Muscle of back (tissue), 11 donors: ENCODE data around the gene SDE2. TPM values are rescaled to one million over a fixed set of nuclear protein-coding genes. Genes with fewer than 3 reads are reported as not detected.
"Not testable (repeated sequence)": the region's sequence is repeated elsewhere in the genome, so short reads cannot be mapped to it uniquely, and the experiment has no call there.

ENCODE experiments used
- DNase-seq, 3 donors: peaks; one replicate each; pipeline versions ENCODE4 v3.0.0 to v3.0.0-alpha.2; 2013
- polyA plus RNA-seq, 10 donors: library from polyadenylated mRNA; unstranded; fragments of 120-200 nt; gene quantifications; one replicate each; pipeline ENCODE4 v1.2.1, GENCODE V29; 2013; ENCODE audit not compliant: insufficient read length in 10 of 10

SDE2 gene
- polyA plus RNA-seq, 10 donors, result 11.7 to 17.4 (median 14.8) TPM

DNA sequence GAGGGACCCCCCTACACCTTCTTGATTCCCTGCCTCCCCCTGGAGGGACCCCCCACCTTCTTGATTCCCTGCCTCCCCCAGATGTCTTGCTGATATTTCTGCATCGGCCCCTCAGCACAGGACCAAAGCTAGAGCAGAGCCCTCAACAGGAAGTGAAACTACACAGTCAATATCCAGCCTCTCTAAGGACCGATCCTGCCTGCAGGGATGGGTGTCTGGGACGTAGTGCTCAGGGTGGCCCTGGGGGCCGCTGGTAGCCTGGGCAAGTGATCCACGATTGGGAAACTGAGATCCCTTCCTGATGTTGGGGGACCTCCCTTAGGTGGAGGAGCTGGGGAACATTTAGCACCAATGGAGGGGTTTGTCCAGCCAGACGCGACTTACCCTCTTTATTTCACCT, 54.2 kb downstream of the SDE2 start:
- DNase-seq, result no peak

- no peak for DNase-seq
Measured at GRCh38 chr1:225944387-225944786, 54.8 kb downstream of the SDE2 start.

- DNase-seq, result no peak
Measured at GRCh38 chr1:225943582-225943981, 55.6 kb downstream of the SDE2 start.

GRCh38 chr1:225942574-225942973, 56.6 kb downstream of the SDE2 start:
- DNase-seq, result no peak

- no peak for DNase-seq
Measured at GRCh38 chr1:225941942-225942222, 57.3 kb downstream of the SDE2 start.

GRCh38 chr1:225941187-225941941, 57.8 kb downstream of the SDE2 start, which contains the start of gene LEFTY2:
LEFTY2 (minus strand) TSS chr1:225941220; CDS start chr1:225941140, 80 bp downstream.
- DNase-seq, result peak; percentile 74 to 93 (median 83)

DNA sequence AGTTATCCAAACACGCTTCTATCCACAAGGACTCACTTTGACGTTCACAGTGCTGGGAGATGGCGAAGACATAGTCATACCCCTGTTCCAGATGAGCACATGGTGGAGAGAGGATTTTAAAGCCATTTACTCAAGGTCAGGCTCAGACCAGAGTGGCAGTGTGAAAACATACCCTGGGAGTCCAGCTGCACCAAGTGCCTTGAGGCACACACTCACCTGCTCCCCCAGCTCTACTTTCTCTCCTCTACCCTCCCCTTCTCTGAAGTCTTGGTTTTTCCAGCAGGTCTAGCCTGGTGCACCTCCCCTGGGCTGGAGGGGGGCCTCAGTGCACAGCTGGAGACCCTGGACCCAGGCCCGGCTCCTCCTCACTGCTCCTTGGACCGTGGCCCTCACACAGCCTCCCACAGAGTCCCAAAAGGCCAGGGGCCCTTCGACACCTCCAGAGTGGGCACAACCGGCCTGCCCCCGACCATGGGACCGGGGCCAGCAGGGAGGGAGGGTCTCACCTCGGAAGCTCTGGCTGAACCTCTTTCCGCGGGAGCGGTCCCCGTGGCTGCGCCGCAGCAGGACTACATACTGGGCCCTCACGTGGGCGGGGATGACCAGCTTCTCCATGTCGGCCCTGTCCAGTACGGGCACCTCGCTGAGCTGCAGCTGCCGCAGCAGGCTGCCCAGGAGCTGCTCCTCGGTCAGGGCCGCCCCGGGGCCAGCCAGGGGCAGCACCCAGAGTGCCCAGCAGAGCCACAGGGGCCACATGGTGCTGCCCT, 58.6 kb downstream of the SDE2 start:
- DNase-seq, result peak in 2 of 3 donors; percentile 40 to 82

GRCh38 chr1:225939939-225940310, 59.2 kb downstream of the SDE2 start:
- peak in 1 of 3 donors; percentile 34 for DNase-seq

DNA sequence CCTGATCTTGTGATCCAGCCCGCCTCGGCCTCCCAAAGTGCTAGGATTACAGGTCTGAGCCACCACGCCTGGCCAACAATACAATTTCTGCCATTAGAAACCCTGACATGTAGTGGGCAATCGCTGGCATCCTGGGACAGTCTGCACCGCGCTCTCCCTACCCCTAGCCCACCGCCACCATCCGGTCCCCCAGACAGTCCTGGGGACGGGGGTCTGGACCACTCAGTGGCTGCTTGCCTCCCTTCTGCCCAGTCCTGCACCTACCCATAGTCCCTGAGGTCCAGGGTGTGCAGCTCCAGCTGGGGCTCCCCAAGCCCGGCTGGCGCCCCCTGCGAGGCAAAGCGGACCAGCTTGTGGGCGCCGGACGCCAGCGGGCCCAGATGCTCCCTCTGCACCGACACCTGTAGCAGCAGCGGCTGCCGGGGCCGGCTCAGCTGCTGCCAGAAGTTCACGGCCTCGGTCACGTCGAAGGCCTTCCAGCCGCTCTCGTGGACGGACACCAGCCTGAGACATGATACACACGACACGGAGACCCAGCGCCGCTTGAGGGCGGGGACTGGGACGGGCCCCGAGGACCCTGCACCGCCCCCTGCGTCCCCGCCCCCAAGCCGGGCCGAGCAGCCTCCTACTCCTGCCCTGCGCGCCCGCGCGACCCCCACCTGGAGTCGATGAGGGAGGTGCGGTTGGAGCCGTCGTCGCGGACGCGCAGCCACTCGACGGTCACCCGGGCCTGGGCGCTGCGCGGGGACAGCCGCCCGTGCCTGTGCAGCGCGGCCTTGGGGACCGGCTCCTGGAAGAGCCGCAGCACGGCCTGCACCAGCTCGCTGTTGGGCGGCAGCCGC, 59.8 kb downstream of the SDE2 start:
- DNase-seq, result peak in 1 of 3 donors; percentile 53

- peak in 1 of 3 donors; percentile 45 for DNase-seq
Measured at GRCh38 chr1:225937048-225937968, 61.8 kb downstream of the SDE2 start.

- DNase-seq, result no peak
Measured at GRCh38 chr1:225936523-225936922, 62.6 kb downstream of the SDE2 start.

- not testable (repeated sequence) for DNase-seq
Measured at GRCh38 chr1:225936086-225936485, 63.1 kb downstream of the SDE2 start.

- no peak for DNase-seq
Measured at GRCh38 chr1:225934711-225935110, 64.4 kb downstream of the SDE2 start.

GRCh38 chr1:225933072-225933471, 66.1 kb downstream of the SDE2 start:
- no peak for DNase-seq

Other genes with a start within 250 kb of the SDE2 start
- 100 to 1,000 TPM; 180 to 250 (median 213) TPM for gene SRP9, start 221.5 kb downstream of the SDE2 start, polyA plus RNA-seq
- gene EPHX1, start 189.2 kb downstream of the SDE2 start, polyA plus RNA-seq, result 10 to 100 TPM; 27.8 to 43.3 (median 32.3) TPM
- 10 to 100 TPM; 15.6 to 41.8 (median 22.4) TPM for gene TMEM63A, start 117.0 kb downstream of the SDE2 start, polyA plus RNA-seq
- gene LEFTY1, start 110.2 kb downstream of the SDE2 start, polyA plus RNA-seq, result under 1 TPM in 8 of 10 donors, not detected in 2; 0.18 to 0.48 (median 0.31) TPM
- gene PYCR2, start 75.1 kb downstream of the SDE2 start, polyA plus RNA-seq, result 10 to 100 TPM; 26.9 to 37.7 (median 32.3) TPM
- 1 to 10 TPM; 2.1 to 6.7 (median 3.6) TPM for gene LEFTY2, start 58.1 kb downstream of the SDE2 start, polyA plus RNA-seq
- gene H3-3A, start 63.4 kb upstream of the SDE2 start, polyA plus RNA-seq, result 100 to 1,000 TPM; 631 to 870 (median 684) TPM
- 10 to 100 TPM; 45.6 to 63.1 (median 51.4) TPM for gene ACBD3, start 187.4 kb upstream of the SDE2 start, polyA plus RNA-seq
- gene MIXL1, start 224.3 kb upstream of the SDE2 start, polyA plus RNA-seq, result under 1 TPM; 0.26 to 0.60 (median 0.47) TPM